NCI-H2081 treated with DMSO at 0.1 percent for 48 hours (cell line): ENCODE results near the gene FLOT2.
"Not testable (repeated sequence)": the region's sequence is repeated elsewhere in the genome, so short reads cannot be mapped to it uniquely, and the experiment has no call there.

ENCODE experiments used
- DNase-seq: peaks from one replicate; lab custom pipeline; 2025; lab: John Stamatoyannopoulos, UW

The FLOT2 gene

DNA sequence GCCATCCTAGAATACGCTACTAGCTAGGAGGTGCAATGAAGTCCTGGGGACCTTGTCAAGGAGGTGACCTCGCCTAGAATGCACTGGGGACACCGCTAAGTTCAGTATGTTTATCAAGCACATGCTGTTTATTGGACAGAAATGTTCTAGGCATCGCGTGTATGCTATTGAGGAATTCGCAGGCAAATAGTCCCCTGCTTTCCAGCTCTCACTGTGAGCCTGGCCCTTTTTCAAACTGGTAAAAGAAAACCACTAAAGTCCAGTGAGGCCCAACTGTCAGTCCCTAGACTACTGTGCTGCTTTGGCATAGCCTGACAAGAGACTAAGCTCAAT lies 53.8 kb downstream of the FLOT2 start:
- no peak for DNase-seq

DNA sequence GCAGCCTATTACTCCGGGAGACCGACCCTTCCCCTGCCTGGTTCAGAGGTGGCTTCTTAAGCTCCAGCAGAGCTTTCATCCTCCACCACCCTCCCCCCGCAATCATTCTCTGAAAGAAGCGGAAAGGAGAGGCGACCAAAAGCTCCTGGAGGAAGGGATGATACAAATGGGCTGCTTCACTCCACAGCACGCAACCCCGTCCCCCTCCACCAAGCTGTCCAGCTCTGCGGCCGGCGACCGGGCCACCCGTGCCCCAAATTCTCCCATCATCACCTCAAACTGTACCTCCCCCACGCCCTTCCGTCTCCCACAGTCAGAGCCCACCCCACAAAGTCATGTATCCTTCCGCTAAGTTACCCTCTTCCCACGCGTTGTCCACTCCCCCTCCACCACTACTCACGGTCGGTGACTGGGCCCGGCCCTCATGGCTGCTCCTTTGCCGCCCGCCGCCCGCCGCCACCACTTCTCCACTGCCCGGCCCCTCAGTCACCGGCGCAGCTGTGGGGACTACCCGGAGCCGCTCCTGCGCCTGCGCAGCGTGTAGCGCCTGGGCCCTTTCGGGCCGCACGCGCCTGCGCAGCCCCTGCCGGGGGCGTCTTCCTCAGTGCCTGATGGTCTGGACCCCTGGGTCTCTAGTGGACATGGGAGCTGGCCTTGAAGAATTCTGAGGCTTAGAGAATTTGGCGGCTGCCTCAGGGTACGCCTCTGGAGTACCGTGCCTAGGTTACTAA lies 55.1 kb downstream of the FLOT2 start, which contains the start of gene FAM222B:
FAM222B (minus strand) TSS at position 509 of the 731 bp plus-strand sequence. CDS start 76,123 bp downstream, outside the sequence.
- DNase-seq = no peak

DNA sequence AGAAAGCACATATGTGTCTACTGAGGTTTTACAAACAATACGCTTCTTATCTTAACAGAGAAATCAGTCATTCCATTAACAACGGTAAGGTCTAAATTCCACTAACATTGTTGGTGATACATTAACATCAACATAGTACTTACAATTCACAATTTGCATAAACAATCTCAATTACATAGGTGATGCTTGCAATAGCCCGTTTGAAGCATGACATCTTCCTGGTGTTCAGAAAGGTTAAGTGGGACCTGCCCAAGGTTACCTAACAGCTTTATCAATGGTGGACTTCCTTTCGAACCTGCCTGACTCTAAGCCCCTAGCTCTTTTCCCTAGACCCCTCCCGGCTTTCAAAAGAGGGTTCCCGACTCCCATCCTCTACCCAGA lies 55.6 kb downstream of the FLOT2 start:
- no peak for DNase-seq

DNA sequence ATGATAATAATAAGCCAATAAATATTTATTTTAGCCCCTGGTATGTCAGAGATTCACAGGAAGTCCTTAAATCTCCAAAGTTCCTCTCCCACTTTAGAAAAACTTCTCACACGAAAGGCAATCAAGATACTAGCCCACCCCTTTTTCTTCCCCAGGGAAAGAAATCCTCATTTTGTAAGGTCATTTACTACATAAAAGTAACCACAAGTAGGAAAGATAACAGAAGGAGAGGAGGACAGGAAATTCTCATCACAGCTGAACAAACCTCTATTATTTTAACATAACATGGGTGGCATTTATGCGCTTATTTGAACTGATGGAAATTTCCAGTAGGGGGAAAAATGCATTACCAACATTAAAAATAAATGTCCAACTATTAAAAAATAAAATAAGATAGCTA lies 58.3 kb downstream of the FLOT2 start:
- DNase-seq = no peak

DNA sequence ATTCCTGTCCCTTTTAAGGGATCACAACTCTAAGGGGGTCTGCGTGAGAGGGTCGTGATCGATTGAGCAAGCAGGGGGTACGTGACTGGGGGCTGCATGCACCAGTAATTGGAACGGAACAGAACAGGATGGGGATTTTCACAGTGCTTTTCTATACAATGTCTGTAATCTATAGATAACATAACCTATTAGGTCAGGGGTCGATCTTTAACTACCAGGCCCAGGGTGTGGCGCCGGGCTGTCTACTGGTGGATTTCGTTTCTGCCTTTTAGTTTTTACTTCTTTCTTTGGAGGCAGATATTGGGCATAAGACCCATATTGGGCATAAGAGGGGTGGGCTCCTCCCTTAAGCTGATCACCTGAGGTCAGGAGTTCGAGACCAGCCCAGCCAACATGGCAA lies 61.0 kb downstream of the FLOT2 start:
- DNase-seq = not testable (repeated sequence)

DNA sequence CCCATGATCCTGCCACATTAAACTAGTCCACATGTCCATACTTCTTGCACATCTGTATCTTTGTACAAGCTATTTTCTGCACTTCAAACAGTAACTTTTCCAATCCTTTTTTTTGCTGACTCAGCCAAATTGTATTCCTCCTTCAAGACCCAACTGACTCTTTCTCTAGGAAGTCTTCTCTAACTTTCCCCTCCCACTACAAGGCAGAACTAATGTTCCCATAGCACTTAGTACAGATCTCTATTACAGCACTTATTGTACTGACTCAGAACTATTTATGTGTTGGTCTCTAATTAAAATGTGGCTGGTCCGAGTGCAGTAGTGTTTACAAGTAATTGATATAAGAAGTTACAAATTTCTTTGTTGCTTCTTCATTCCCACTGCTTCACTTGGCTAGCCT lies 63.1 kb downstream of the FLOT2 start:
- no peak for DNase-seq
